Cardiac fibroblast (primary cell): ENCODE data around the gene ASB17.

ENCODE experiments used
- DNase-seq, 2 donors: peaks; one replicate each; pipeline versions ENCODE4 v3.0.0 to v3.0.0-alpha.2; 2010; ENCODE audit warnings: low read depth in 2 of 2
- H3K4me3 ChIP-seq, 2 donors: replicated peaks in 1 of 2; 1 replicate in 1 of 2; 2 replicates in 1 of 2; pipeline ENCODE4 v1.5.1; 2011; ENCODE audit warnings: low read depth in 2 of 2, low read length in 2 of 2, mild to moderate bottlenecking in 2 of 2, moderate library complexity in 1 of 2
- TF ChIP-seq, protein P1 (sequence below): IDR thresholded peaks from one replicate; pipeline ENCODE4 v1.5.1; 2011; ENCODE audit warnings: low read depth, mild to moderate bottlenecking, low read length, inconsistent platforms

ASB17 gene

DNA sequence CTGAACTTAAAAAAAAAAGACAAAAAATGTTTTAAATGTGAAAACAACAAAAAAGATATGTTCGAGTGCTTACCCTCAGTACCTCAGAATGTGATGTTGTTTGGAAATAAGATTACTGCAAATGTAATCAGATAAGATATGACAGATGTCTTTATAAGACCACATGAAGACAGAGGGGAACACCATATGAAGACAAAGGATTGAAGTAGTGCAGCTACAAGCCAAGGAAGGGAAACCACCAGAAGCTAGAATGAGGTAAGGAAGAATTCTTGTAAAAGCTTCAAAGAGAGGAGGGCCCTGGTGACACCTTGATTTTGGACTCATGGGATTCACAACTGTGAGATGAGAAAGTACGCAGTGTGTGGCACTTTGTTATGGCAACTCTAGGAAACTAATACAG is 15.4 kb downstream of the ASB17 start:
- no peak overlapping the region for H3K4me3 ChIP-seq
- TF ChIP-seq, protein P1, sequence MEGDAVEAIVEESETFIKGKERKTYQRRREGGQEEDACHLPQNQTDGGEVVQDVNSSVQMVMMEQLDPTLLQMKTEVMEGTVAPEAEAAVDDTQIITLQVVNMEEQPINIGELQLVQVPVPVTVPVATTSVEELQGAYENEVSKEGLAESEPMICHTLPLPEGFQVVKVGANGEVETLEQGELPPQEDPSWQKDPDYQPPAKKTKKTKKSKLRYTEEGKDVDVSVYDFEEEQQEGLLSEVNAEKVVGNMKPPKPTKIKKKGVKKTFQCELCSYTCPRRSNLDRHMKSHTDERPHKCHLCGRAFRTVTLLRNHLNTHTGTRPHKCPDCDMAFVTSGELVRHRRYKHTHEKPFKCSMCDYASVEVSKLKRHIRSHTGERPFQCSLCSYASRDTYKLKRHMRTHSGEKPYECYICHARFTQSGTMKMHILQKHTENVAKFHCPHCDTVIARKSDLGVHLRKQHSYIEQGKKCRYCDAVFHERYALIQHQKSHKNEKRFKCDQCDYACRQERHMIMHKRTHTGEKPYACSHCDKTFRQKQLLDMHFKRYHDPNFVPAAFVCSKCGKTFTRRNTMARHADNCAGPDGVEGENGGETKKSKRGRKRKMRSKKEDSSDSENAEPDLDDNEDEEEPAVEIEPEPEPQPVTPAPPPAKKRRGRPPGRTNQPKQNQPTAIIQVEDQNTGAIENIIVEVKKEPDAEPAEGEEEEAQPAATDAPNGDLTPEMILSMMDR: no peak
- no peak for DNase-seq

DNA sequence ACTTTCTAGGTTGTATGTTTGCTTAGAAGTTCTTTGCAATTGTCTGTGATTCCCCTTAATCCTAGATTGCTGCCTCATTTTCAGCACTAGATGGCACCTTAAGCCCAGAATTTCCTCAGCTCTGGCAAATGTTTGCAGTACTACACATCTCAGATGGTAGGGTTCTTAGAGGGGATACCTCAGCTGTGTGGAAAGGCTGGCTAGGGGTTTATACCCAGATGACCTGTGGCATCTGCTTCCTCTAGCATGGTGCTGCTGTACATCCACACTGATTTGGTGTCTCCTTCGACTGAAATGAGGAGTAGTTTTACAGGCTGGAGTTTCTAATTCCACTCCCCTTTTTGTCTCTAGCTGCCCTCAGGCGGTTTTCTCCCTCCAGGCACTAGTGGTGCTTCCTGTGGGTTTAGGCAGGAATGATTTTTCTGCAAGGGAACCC is 23.5 kb downstream of the ASB17 start:
- H3K4me3 ChIP-seq: no peak overlapping the region
- TF ChIP-seq, protein P1: peak; percentile 22
- DNase-seq: peak; percentile 44 to 68

DNA sequence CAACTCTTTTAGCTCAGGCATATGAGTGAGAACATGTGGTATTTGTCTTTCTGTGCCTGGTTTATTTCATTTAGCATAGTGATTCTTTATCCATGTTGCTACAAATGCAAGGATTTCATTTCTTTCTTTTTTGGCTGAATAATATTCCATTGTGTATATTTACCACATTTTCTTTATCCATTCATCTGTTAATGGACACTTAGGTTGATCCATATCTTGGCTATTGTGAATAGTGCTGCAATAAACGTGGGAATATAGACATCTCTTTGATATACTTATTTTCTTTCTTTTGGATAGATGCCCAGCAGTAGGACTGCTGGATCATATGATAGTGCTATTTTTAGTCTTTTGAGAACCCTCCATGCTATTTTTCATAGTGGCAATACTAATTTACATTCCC is 30.8 kb downstream of the ASB17 start:
- TF ChIP-seq, protein P1: no peak
- H3K4me3 ChIP-seq: no peak overlapping the region
- no peak for DNase-seq

DNA sequence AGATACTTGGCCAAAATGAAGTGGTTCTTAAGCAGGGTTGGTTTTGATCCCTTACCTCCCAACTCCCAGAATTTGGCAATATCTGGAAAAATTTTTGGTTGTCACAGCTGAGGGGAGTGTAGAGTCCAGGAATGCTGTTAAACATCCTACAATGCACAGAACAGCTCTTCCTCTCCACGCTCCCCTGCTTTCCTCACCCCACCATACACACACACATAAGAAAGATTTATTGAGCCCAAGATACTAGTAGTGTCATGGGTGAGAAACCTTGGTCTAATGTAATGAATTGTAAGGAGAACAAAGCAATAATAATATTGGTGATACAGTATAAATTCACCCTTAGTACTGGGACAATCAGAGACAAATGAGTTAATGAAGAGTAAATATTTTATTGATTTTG is 47.8 kb downstream of the ASB17 start:
- TF ChIP-seq, protein P1: no peak
- H3K4me3 ChIP-seq: no peak overlapping the region
- DNase-seq: no peak

DNA sequence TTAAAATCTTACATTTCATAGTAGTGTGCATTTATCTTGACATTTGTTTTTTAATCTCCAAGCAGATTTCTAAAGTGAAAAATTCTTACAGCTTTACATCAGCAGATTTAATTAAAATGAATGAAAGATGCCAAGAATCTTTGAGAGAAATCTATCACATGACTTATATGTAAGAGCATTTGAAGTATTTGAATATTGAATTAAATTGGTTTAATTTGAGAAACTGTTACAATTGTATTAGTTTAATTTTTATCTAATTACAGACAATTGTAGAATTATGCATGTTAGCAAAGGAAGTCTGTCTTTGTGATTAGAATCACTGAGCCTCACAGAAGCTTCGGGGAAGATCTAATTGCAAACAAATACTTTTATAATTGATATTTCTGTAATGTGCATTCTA is 52.2 kb downstream of the ASB17 start:
- no peak overlapping the region for H3K4me3 ChIP-seq
- TF ChIP-seq, protein P1: no peak
- no peak for DNase-seq

DNA sequence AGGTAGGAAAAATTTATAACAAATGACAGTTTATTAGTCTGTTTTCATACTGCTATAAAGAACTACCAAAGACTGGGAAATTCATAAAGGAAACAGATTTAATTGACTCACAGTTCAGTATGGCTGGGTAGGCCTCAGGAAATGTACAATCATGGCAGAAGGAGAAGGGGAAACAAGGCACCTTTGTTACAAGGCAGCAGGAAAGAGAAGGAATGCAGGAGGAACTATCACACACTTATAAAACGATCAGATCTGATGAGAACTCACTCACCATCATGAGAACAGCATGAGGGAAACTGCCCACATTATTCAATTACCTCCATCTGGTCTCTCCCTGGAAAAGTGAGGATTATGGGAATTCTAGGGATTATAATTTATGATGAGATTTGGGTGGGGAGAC is 61.3 kb downstream of the ASB17 start:
- TF ChIP-seq, protein P1: no peak
- no peak overlapping the region for H3K4me3 ChIP-seq
- DNase-seq: no peak
